K562 (cell line): ENCODE results near the gene OBP2A. TPM values are rescaled to one million over a fixed set of nuclear protein-coding genes. Genes with fewer than 3 reads are reported as not detected.

Source experiments
- ATAC-seq: fragments of 200-7000 bp; cut with Tn5 transposase; 3 replicates; pipeline ENCODE4 v1.9.1; 2020; ENCODE audit warnings: moderate library complexity
- BruUV-seq: library from RNA; stranded (reverse); fragments of 400-500 nt; replicated peaks from 2 replicates; lab custom pipeline; 2021; lab: Mats Ljungman, UMichigan
- CTCF ChIA-PET: fragments of 300-600 bp; formaldehyde crosslinking; extraction: SDS; loops from one replicate; lab custom pipeline; 2021; ENCODE audit warnings: low intra/inter-chr PET ratio; lab: Yijun Ruan, JAX
- POLR2A ChIA-PET: fragments of 300-600, 350-650 bp; sonication (Branson Sonifier 250); formaldehyde crosslinking; extraction: SDS; loops from one replicate; lab custom pipeline; 2021; ENCODE audit warnings: antibody characterized with exemption, inconsistent platforms; lab: Yijun Ruan, JAX
- DNase-seq, 4 experiments: peaks; one replicate each; pipeline versions ENCODE4 v3.0.0 to v3.0.0-alpha.2; 2011 to 2018; ENCODE audit warnings: low spot score in 3 of 4, mixed read lengths in 3 of 4; ENCODE audit errors: extremely low read depth in 1 of 4
- FAIRE-seq: peaks from 2 replicates; lab custom pipeline; 2011; peaks lifted over from hg19 to GRCh38; lab: Jason Lieb, UNC
- H2AFZ ChIP-seq: 2 replicates; pipeline ENCODE4 v1.6.0; 2011; ENCODE audit warnings: low read depth, low read length, control low read depth, inconsistent platforms
- H3K27ac ChIP-seq: fragments of 200-600 bp; 3 replicates; pipeline ENCODE4 v1.8.0; 2011; ENCODE audit warnings: low read depth, mild to moderate bottlenecking, control low read depth, inconsistent platforms, low read length, moderate library complexity, mixed read lengths; ENCODE audit errors: extremely low read depth
- H3K27me3 ChIP-seq, 2 experiments: fragments of 300-600 bp in 1 of 2; 2 replicates in 1 of 2; 3 replicates in 1 of 2; pipeline versions ENCODE4 v1.6.0 to v1.8.0; 2011; ENCODE audit warnings: inconsistent platforms in 2 of 2, low read length in 2 of 2, mild to moderate bottlenecking in 1 of 2, mixed read lengths in 1 of 2, moderate library complexity in 1 of 2; ENCODE audit not compliant: control insufficient read depth in 2 of 2, insufficient read depth in 2 of 2
- H3K36me3 ChIP-seq: fragments of 300-600 bp; 3 replicates; pipeline ENCODE4 v1.8.0; 2011; ENCODE audit warnings: mild to moderate bottlenecking, low read length, inconsistent platforms; ENCODE audit not compliant: control insufficient read depth, insufficient read depth
- H3K4me1 ChIP-seq, 2 experiments: fragments of 200-600 bp in 1 of 2; replicated peaks in 1 of 2; 2 replicates in 1 of 2; 3 replicates in 1 of 2; pipeline versions ENCODE4 v1.5.1 to v1.8.0; 2011; ENCODE audit warnings: inconsistent platforms in 2 of 2, low read length in 2 of 2, mild to moderate bottlenecking in 1 of 2, mixed read lengths in 1 of 2, moderate library complexity in 1 of 2; ENCODE audit not compliant: control insufficient read depth in 2 of 2, insufficient read depth in 2 of 2
- H3K4me2 ChIP-seq: 2 replicates; pipeline ENCODE4 v1.6.1; 2011; ENCODE audit warnings: low read length, control low read depth, inconsistent platforms, mixed read lengths; ENCODE audit not compliant: insufficient read depth
- H3K4me3 ChIP-seq: fragments of 200-600 bp; sonication (generic), shearing (Covaris generic); 2 replicates; pipeline ENCODE4 v1.5.1; 2016; ENCODE audit warnings: control low read depth, inconsistent platforms
- H3K79me2 ChIP-seq: fragments of 200-600 bp; 3 replicates; pipeline ENCODE4 v1.8.0; 2011; ENCODE audit warnings: low read length, inconsistent platforms; ENCODE audit not compliant: control insufficient read depth, insufficient read depth
- H3K9ac ChIP-seq, 2 experiments: 2 replicates each; pipeline versions ENCODE4 v1.6.0 to v1.6.1; 2011; ENCODE audit warnings: low read depth in 2 of 2, low read length in 2 of 2, control low read depth in 1 of 2, inconsistent platforms in 1 of 2, mild to moderate bottlenecking in 1 of 2, mixed read lengths in 1 of 2; ENCODE audit not compliant: insufficient read depth in 1 of 2
- H3K9me1 ChIP-seq: one replicate; pipeline ENCODE4 v1.6.0; 2011; ENCODE audit warnings: inconsistent platforms, mild to moderate bottlenecking, low read length, moderate library complexity; ENCODE audit not compliant: control insufficient read depth, insufficient read depth
- H3K9me3 ChIP-seq: replicated peaks from 2 replicates; pipeline ENCODE4 v1.5.1; 2011; ENCODE audit warnings: low read depth, low read length, inconsistent platforms; ENCODE audit not compliant: control insufficient read depth, insufficient read depth
- H4K20me1 ChIP-seq: replicated peaks from 2 replicates; pipeline ENCODE4 v1.6.1; 2011; ENCODE audit warnings: low read length, inconsistent platforms, mixed read lengths; ENCODE audit not compliant: control insufficient read depth, insufficient read depth
- DDX20 ChIP-seq: fragments of 450-650 bp; IDR thresholded peaks from 2 replicates; pipeline ENCODE4 v1.6.1; 2016; ENCODE audit warnings: missing genetic modification characterization, low read depth, mild to moderate bottlenecking, missing compliant biosample characterization, moderate library complexity
- GABPB1 ChIP-seq: sonication (generic); formaldehyde crosslinking; IDR thresholded peaks from 2 replicates; pipeline ENCODE4 v1.8.0; 2022; ENCODE audit warnings: mild to moderate bottlenecking, missing genetic modification reagents
- GATAD2B ChIP-seq: fragments of 450-650 bp; IDR thresholded peaks from 2 replicates; pipeline ENCODE4 v1.6.1; 2017; ENCODE audit warnings: mild to moderate bottlenecking, borderline replicate concordance
- GTF2E2 ChIP-seq: fragments of 200-800 bp; sonication (Bioruptor generic); IDR thresholded peaks from 2 replicates; pipeline ENCODE4 v1.6.1; 2016; ENCODE audit warnings: missing genetic modification characterization, missing compliant biosample characterization
- HLTF ChIP-seq: fragments of 450-650 bp; IDR thresholded peaks from 2 replicates; pipeline ENCODE4 v1.6.1; 2016
- HOXB6 ChIP-seq: fragments of 250-450 bp; sonication (Bioruptor Pico); IDR thresholded peaks from 2 replicates; pipeline ENCODE4 v1.5.1; 2022; ENCODE audit warnings: mild to moderate bottlenecking, borderline replicate concordance
- IFI16 ChIP-seq: fragments of 250-450 bp; sonication (Bioruptor Pico); IDR thresholded peaks from 2 replicates; pipeline ENCODE4 v2.1.2; 2022; ENCODE audit warnings: mild to moderate bottlenecking, inconsistent platforms
- JUNB ChIP-seq: fragments of 450-650 bp; formaldehyde crosslinking; conservative IDR thresholded peaks from 2 replicates; pipeline ENCODE4 v1.4.0; 2020; ENCODE audit warnings: mild to moderate bottlenecking
- KAT2B ChIP-seq: IDR thresholded peaks from one replicate; pipeline ENCODE4 v1.6.1; 2012; ENCODE audit warnings: low read depth, mild to moderate bottlenecking, control low read depth, inconsistent platforms, low read length, moderate library complexity
- SRSF1 ChIP-seq: fragments of 200-400 bp; formaldehyde crosslinking; IDR thresholded peaks from 2 replicates; pipeline ENCODE4 v1.6.1; 2017; ENCODE audit warnings: mild to moderate bottlenecking, low read depth, low read length, moderate library complexity
- SUPT5H ChIP-seq: fragments of 450-650 bp; IDR thresholded peaks from 2 replicates; pipeline ENCODE4 v1.6.1; 2016
- ZNF282 ChIP-seq: sonication (generic); formaldehyde crosslinking; IDR thresholded peaks from 2 replicates; pipeline ENCODE4 v1.8.1; 2023; ENCODE audit warnings: missing genetic modification reagents
- WGBS: fragments of 100-300 bp; shearing (Covaris generic); methylation state at CpG from one replicate; pipeline ENCODE4 v1.1.6; 2016; ENCODE audit warnings: low coverage, mixed read lengths; ENCODE audit not compliant: insufficient coverage; ENCODE audit errors: missing lambda C conversion rate; 5-methylcytosine and 5-hydroxymethylcytosine counted together
- in situ Hi-C: fragments of 300-500 bp; cut with MboI; formaldehyde crosslinking; loops from 4 replicates; pipeline ENCODE4 v1.15.0; 2018; ENCODE audit warnings: inconsistent platforms, mixed read lengths
- intact Hi-C: fragments of 100-400 bp; cut with micrococcal nuclease; formaldehyde crosslinking; loops from 2 replicates; pipeline ENCODE4 v1.14.2; 2022
- polyA plus RNA-seq, 8 experiments: library from polyadenylated mRNA; depleted of rRNA in 4 of 8; stranded (reverse) in 5 of 8; unstranded in 3 of 8; fragments of >200 nt; fragmentation: Nextera tagmentation in 2 of 8; fragmentation: Illumina TruSeq in 1 of 8; extraction: Ambion mirVana in 2 of 8; extraction: Trizol in 1 of 8; gene quantifications; 2 replicates each; pipeline versions ENCODE4 v1.2.1 to v1.2.3, GENCODE V29; 2011 to 2014; ENCODE audit warnings: inconsistent platforms in 1 of 8, missing spikeins in 1 of 8
- total RNA-seq, 7 experiments: library from RNA; depleted of rRNA in 6 of 7; stranded (reverse); fragments of >200 nt in 6 of 7; fragmentation: Illumina TruSeq in 2 of 7; extraction: Trizol in 2 of 7; gene quantifications; 2 replicates each; pipeline versions ENCODE4 v1.2.1 to v1.2.3, GENCODE V29; 2011 to 2021; ENCODE audit warnings: low replicate concordance in 1 of 7
- TF ChIP-seq, protein P1 (sequence below): fragments of 450-650 bp; IDR thresholded peaks from 2 replicates; pipeline ENCODE4 v1.6.1; 2016; ENCODE audit warnings: mild to moderate bottlenecking
- TF ChIP-seq, protein P2 (sequence below), 2 experiments: fragments of 150-350 bp in 1 of 2; IDR thresholded peaks; 2 replicates each; pipeline ENCODE4 v1.6.1; 2012 to 2016; ENCODE audit warnings: low read depth in 2 of 2, low read length in 2 of 2, mild to moderate bottlenecking in 1 of 2, moderate library complexity in 1 of 2

The OBP2A gene
- total and polyA plus RNA-seq, 9 of the 15 experiments (the other 6 are each of a cell fraction or from before 2014, with no cell fraction given), result not detected

DNA sequence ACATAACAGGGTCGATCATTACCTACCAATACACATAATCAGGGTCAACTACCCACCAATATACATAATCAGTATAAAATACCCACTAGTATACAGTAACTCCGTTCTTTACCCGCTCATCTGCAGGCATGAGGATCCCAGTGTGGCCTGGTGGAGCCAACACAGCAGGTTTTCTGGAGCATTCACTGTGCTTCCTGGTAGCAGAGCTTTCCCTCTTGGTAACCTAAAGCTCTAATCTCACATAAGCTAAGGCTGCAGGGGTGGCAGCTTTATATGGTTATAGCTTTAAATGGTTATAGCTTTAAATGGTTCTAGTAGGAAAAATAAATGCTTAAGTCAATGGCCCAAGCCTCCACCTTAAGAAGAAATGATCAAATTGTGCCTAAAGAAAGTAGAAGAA lies 12.8 kb upstream of the OBP2A start (continued):
- TF ChIP-seq, protein P1, sequence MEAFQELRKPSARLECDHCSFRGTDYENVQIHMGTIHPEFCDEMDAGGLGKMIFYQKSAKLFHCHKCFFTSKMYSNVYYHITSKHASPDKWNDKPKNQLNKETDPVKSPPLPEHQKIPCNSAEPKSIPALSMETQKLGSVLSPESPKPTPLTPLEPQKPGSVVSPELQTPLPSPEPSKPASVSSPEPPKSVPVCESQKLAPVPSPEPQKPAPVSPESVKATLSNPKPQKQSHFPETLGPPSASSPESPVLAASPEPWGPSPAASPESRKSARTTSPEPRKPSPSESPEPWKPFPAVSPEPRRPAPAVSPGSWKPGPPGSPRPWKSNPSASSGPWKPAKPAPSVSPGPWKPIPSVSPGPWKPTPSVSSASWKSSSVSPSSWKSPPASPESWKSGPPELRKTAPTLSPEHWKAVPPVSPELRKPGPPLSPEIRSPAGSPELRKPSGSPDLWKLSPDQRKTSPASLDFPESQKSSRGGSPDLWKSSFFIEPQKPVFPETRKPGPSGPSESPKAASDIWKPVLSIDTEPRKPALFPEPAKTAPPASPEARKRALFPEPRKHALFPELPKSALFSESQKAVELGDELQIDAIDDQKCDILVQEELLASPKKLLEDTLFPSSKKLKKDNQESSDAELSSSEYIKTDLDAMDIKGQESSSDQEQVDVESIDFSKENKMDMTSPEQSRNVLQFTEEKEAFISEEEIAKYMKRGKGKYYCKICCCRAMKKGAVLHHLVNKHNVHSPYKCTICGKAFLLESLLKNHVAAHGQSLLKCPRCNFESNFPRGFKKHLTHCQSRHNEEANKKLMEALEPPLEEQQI, result no peak
- TF ChIP-seq KAT2B, result no peak
- no peak for TF ChIP-seq GATAD2B

DNA sequence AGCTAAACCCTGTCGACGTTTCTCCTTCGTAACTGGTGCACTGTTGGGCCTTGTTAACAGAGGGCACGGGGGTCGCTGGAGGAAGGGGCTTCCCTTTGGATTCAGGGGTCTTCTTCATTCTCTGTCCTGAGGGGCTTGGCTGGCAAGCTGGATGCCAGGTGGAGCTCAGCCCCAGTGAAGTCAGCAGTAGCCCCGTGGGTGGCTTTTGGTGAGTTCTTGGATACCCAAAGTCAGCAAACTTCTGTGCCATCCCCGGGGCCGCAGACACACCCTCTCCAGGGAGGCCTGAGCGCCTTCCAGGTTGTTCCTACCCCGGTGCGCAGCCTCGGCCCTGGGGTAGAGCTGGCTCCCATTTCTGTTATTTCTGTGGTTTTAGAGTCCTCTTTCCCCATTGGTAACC lies 12.3 kb upstream of the OBP2A start:
- H2AFZ ChIP-seq, result no peak overlapping the region
- ATAC-seq (peak; percentile 31; the same call in 1 of the 3 replicates), DNase-seq (no peak), FAIRE-seq (no peak)
- H3K4me2 ChIP-seq, result no peak overlapping the region
- peaks cover 10 to 33% of the 10 kb centered on the region in 2 experiments; a peak in 3 of 5 replicates for H3K27me3 ChIP-seq
- intact Hi-C loops (no loop called here), in situ Hi-C loops (no loop called here)
- no peaks in the 10 kb centered on the region for H3K4me1 ChIP-seq
- H3K9me3 ChIP-seq, result no peaks in the 10 kb centered on the region
- no peaks in the 10 kb centered on the region for H4K20me1 ChIP-seq
- CTCF ChIA-PET, result no interaction called here
- H3K9me1 ChIP-seq, result no peaks in the 10 kb centered on the region
- no peak overlapping the region for H3K9ac ChIP-seq
- POLR2A ChIA-PET, result interaction anchor here (0.6 kb wide), 1 partner anchor 33 kb away, joined by 3 read pairs; no protein-coding TSS in a partner anchor
- no peaks in the 10 kb centered on the region for H3K36me3 ChIP-seq
- 18% methylated on average over 12 of the region's 12 CpGs for WGBS
- no peak overlapping the region for H3K27ac ChIP-seq
- H3K4me3 ChIP-seq, result no peak overlapping the region
- TF ChIP-seq SUPT5H, result no peak
- no peak for TF ChIP-seq HLTF
- no peak for TF ChIP-seq GABPB1
- TF ChIP-seq DDX20 (tag), result no peak
- no peak for TF ChIP-seq SRSF1
- TF ChIP-seq JUNB (CRISPR knock-in tag), result no peak
- no peak for TF ChIP-seq GTF2E2 (tag)
- TF ChIP-seq, protein P2, sequence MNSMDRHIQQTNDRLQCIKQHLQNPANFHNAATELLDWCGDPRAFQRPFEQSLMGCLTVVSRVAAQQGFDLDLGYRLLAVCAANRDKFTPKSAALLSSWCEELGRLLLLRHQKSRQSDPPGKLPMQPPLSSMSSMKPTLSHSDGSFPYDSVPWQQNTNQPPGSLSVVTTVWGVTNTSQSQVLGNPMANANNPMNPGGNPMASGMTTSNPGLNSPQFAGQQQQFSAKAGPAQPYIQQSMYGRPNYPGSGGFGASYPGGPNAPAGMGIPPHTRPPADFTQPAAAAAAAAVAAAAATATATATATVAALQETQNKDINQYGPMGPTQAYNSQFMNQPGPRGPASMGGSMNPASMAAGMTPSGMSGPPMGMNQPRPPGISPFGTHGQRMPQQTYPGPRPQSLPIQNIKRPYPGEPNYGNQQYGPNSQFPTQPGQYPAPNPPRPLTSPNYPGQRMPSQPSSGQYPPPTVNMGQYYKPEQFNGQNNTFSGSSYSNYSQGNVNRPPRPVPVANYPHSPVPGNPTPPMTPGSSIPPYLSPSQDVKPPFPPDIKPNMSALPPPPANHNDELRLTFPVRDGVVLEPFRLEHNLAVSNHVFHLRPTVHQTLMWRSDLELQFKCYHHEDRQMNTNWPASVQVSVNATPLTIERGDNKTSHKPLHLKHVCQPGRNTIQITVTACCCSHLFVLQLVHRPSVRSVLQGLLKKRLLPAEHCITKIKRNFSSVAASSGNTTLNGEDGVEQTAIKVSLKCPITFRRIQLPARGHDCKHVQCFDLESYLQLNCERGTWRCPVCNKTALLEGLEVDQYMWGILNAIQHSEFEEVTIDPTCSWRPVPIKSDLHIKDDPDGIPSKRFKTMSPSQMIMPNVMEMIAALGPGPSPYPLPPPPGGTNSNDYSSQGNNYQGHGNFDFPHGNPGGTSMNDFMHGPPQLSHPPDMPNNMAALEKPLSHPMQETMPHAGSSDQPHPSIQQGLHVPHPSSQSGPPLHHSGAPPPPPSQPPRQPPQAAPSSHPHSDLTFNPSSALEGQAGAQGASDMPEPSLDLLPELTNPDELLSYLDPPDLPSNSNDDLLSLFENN (IDR thresholded peaks at IDR 0.05; ENCODE audit: low read depth in 2 of 2, low read length in 2 of 2), result no peak
- TF ChIP-seq IFI16 (CRISPR knock-in tag), result no peak
- TF ChIP-seq HOXB6 (CRISPR knock-in tag), result no peak
- TF ChIP-seq ZNF282 (CRISPR knock-in tag), result no peak
- BruUV-seq, result no TSS peak
- no peaks in the 10 kb centered on the region for H3K79me2 ChIP-seq
